Trophoblast cell (in vitro differentiated cells and primary cell): ENCODE measurements around the gene FKBP5.

Experiments
- DNase-seq, 2 donors: peaks; one replicate each; pipeline ENCODE4 v3.0.0-alpha.2; 2016
- H2AFZ ChIP-seq: 2 replicates; pipeline ENCODE4 v1.6.1; 2013; ENCODE audit warnings: low read length, moderate library complexity, mild to moderate bottlenecking; ENCODE audit not compliant: insufficient read depth, poor library complexity
- H2AK5ac ChIP-seq: 2 replicates; pipeline ENCODE4 v1.6.1; 2013; ENCODE audit warnings: mild to moderate bottlenecking, low read length
- H2BK120ac ChIP-seq: 2 replicates; pipeline ENCODE4 v1.6.1; 2013; ENCODE audit warnings: low read length, mild to moderate bottlenecking, moderate library complexity; ENCODE audit not compliant: insufficient read depth, poor library complexity
- H2BK12ac ChIP-seq: 2 replicates; pipeline ENCODE4 v1.6.1; 2013; ENCODE audit warnings: mild to moderate bottlenecking, low read length, moderate library complexity
- H2BK5ac ChIP-seq: 2 replicates; pipeline ENCODE4 v1.6.1; 2013; ENCODE audit warnings: low read length, low read depth, moderate library complexity, mild to moderate bottlenecking; ENCODE audit not compliant: poor library complexity
- H3K14ac ChIP-seq: 2 replicates; pipeline ENCODE4 v1.6.1; 2013; ENCODE audit warnings: mild to moderate bottlenecking, low read length
- H3K18ac ChIP-seq: 2 replicates; pipeline ENCODE4 v1.6.1; 2013; ENCODE audit warnings: mild to moderate bottlenecking, low read length
- H3K23ac ChIP-seq: 2 replicates; pipeline ENCODE4 v1.6.1; 2013; ENCODE audit warnings: low read length
- H3K27ac ChIP-seq: 2 replicates; pipeline ENCODE4 v1.5.1; 2013; ENCODE audit warnings: low read depth, mild to moderate bottlenecking, inconsistent platforms, low read length, moderate library complexity
- H3K27me3 ChIP-seq: 2 replicates; pipeline ENCODE4 v1.6.1; 2013; ENCODE audit warnings: inconsistent platforms, mild to moderate bottlenecking, low read length, moderate library complexity; ENCODE audit not compliant: insufficient read depth
- H3K36me3 ChIP-seq, 2 experiments: 1 replicate in 1 of 2; 2 replicates in 1 of 2; pipeline ENCODE4 v1.6.1; 2013; ENCODE audit warnings: low read length in 2 of 2, mild to moderate bottlenecking in 2 of 2, moderate library complexity in 1 of 2; ENCODE audit not compliant: insufficient read depth in 2 of 2, control insufficient read depth in 1 of 2
- H3K4ac ChIP-seq: 2 replicates; pipeline ENCODE4 v1.6.1; 2013; ENCODE audit warnings: low read depth, mild to moderate bottlenecking, low read length, moderate library complexity
- H3K4me1 ChIP-seq, 2 experiments: 1 replicate in 1 of 2; 2 replicates in 1 of 2; pipeline ENCODE4 v1.6.1; 2013; ENCODE audit warnings: low read length in 2 of 2, mild to moderate bottlenecking in 2 of 2, moderate library complexity in 1 of 2; ENCODE audit not compliant: insufficient read depth in 2 of 2, control insufficient read depth in 1 of 2
- H3K4me2 ChIP-seq: 2 replicates; pipeline ENCODE4 v1.6.1; 2013; ENCODE audit warnings: inconsistent platforms, mild to moderate bottlenecking, low read length, moderate library complexity
- H3K4me3 ChIP-seq: 2 replicates; pipeline ENCODE4 v1.5.1; 2013; ENCODE audit warnings: mild to moderate bottlenecking, low read depth, low read length, inconsistent platforms
- H3K79me1 ChIP-seq: one replicate; pipeline ENCODE4 v1.6.1; 2013; ENCODE audit warnings: low read length
- H3K79me2 ChIP-seq: 2 replicates; pipeline ENCODE4 v1.6.1; 2013; ENCODE audit warnings: low read length, mild to moderate bottlenecking; ENCODE audit not compliant: control insufficient read depth, insufficient read depth, poor library complexity
- H3K9ac ChIP-seq: 2 replicates; pipeline ENCODE4 v1.6.1; 2013; ENCODE audit warnings: mild to moderate bottlenecking, low read length
- H3K9me3 ChIP-seq: 2 replicates; pipeline ENCODE4 v1.6.1; 2013; ENCODE audit warnings: low read depth, mild to moderate bottlenecking, control low read depth, inconsistent platforms, low read length; ENCODE audit not compliant: insufficient read depth
- H4K12ac ChIP-seq: 2 replicates; pipeline ENCODE4 v1.6.1; 2013; ENCODE audit warnings: low read depth, mild to moderate bottlenecking, low read length, moderate library complexity
- H4K8ac ChIP-seq: 2 replicates; pipeline ENCODE4 v1.6.1; 2013; ENCODE audit warnings: low read depth, mild to moderate bottlenecking, low read length, moderate library complexity
- H4K91ac ChIP-seq: one replicate; pipeline ENCODE4 v1.6.1; 2013; ENCODE audit warnings: low read depth, mild to moderate bottlenecking, low read length, moderate library complexity
- WGBS: extraction: QIAGEN DNeasy Blood & Tissue Kit; methylation state at CpG from one replicate; pipeline ENCODE4 v1.1.7; 2013; ENCODE audit warnings: missing lambda C conversion rate; ENCODE audit not compliant: insufficient read length, insufficient coverage; ENCODE audit errors: extremely low coverage; 5-methylcytosine and 5-hydroxymethylcytosine counted together

Gene FKBP5

DNA sequence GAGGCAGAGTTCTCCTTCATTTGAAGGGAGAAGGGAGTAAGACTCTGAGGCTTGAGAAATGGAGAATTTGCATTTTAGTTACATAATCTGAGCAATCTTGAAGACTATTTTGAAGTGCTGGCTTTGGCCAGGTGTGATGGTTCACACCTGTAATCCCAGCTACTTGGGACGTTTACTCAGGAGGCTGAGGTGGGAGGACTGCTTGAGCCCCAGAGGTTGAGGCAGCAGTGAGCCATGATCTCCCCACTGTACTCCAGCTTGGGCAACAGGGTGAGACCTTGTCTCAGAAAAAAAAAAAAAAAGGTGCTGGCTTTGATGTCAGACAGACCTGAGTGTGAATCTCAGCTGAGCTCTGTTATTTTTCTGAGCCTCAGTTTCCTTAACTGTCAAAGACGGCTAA, 35.8 kb upstream of the FKBP5 start:
- Histone ChIP-seq H3K79me2 (peaks cover 2% of the 10 kb centered on the region), H3K9ac (no peak overlapping the region), H2AK5ac (no peak overlapping the region), H3K4me2 (no peak overlapping the region), H4K8ac (no peak overlapping the region), H3K23ac (no peak overlapping the region), H3K9me3 (no peaks in the 10 kb centered on the region), H2BK5ac (no peak overlapping the region), H2AFZ (no peak overlapping the region), H4K12ac (no peak overlapping the region), H3K27ac (no peak overlapping the region), H3K14ac (no peak overlapping the region), H4K91ac (no peak overlapping the region), H3K4me3 (no peak overlapping the region), H2BK120ac (no peak overlapping the region), H3K4ac (no peak overlapping the region), H3K79me1 (peaks cover 12% of the 10 kb centered on the region), H2BK12ac (no peak overlapping the region), H3K36me3 (no peaks in the 10 kb centered on the region), H3K4me1 (peaks cover 19 to 25% of the 10 kb centered on the region in 2 experiments), H3K18ac (no peak overlapping the region), H3K27me3 (no peaks in the 10 kb centered on the region)
- WGBS = no CpG with 5 or more reads among the region's 2 CpGs
- DNase-seq = no peak

DNA sequence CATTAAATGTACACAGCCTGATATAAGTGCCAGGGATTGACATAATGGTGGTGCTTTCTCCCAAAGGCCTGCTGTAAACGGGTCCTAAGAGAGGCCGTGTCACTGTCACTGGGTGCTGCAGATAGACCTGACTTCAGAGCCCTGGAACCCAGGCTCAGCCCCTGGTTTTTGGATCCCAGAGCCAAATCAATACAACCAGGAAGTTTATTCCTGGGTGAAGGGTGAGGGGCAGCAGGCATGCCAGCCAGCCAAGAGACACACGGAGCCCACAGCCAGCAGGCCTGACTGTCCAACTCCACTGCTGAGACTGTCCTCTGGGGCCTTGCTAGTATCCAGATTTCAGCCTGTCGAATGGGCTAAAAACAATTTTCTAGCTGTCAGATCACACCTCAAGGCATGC, 35.3 kb upstream of the FKBP5 start:
- H4K91ac ChIP-seq = no peak overlapping the region
- H3K27ac ChIP-seq = no peak overlapping the region
- no peak overlapping the region for H2AFZ ChIP-seq
- no peak overlapping the region for H4K8ac ChIP-seq
- peaks cover 19 to 26% of the 10 kb centered on the region in 2 experiments for H3K4me1 ChIP-seq
- no peak overlapping the region for H3K4me2 ChIP-seq
- H2AK5ac ChIP-seq = no peak overlapping the region
- H3K23ac ChIP-seq = no peak overlapping the region
- H3K36me3 ChIP-seq = no peaks in the 10 kb centered on the region
- H3K79me1 ChIP-seq = peaks cover 12% of the 10 kb centered on the region
- no CpG with 5 or more reads among the region's 4 CpGs for whole genome bisulfite sequencing
- H3K9ac ChIP-seq = no peak overlapping the region
- no peak overlapping the region for H4K12ac ChIP-seq
- no peak overlapping the region for H2BK12ac ChIP-seq
- no peak overlapping the region for H2BK5ac ChIP-seq
- no peak overlapping the region for H3K14ac ChIP-seq
- no peak overlapping the region for H3K18ac ChIP-seq
- H3K9me3 ChIP-seq = no peaks in the 10 kb centered on the region
- no peaks in the 10 kb centered on the region for H3K27me3 ChIP-seq
- no peak for DNase-seq
- peaks cover 2% of the 10 kb centered on the region for H3K79me2 ChIP-seq
- no peak overlapping the region for H2BK120ac ChIP-seq
- H3K4ac ChIP-seq = no peak overlapping the region
- no peak overlapping the region for H3K4me3 ChIP-seq

DNA sequence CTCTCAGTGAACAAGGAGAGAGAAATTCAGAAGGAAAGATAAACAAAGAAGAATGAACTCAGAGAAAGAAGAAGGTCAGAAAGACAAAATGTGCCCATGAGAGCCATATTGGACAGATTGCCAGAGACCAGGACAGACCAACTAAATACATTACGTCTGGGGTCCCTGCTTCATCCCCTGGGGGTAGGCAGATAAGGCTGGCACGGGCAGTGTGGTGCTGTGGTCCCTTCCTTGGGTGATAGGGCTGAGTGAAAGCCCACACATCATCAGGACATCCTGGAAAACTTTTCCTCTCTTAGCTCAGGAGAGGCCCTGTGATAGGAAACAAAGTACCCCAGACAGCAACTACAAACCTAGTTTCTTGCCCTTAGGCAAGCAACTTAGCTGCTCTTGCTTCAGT, 34.9 kb upstream of the FKBP5 start:
- Histone ChIP-seq H2BK5ac (no peak overlapping the region), H4K8ac (no peak overlapping the region), H3K4ac (no peak overlapping the region), H3K4me3 (no peak overlapping the region), H3K14ac (no peak overlapping the region), H4K91ac (no peak overlapping the region), H2AK5ac (no peak overlapping the region), H2BK12ac (no peak overlapping the region), H3K79me1 (peaks cover 12% of the 10 kb centered on the region), H3K23ac (no peak overlapping the region), H3K9me3 (no peaks in the 10 kb centered on the region), H3K36me3 (no peaks in the 10 kb centered on the region), H3K18ac (no peak overlapping the region), H3K27me3 (no peaks in the 10 kb centered on the region), H3K79me2 (peaks cover 2% of the 10 kb centered on the region), H3K27ac (no peak overlapping the region), H3K4me2 (no peak overlapping the region), H4K12ac (no peak overlapping the region), H3K4me1 (peaks cover 19 to 26% of the 10 kb centered on the region in 2 experiments), H3K9ac (no peak overlapping the region), H2AFZ (no peak overlapping the region), H2BK120ac (no peak overlapping the region)
- WGBS = no CpG with 5 or more reads among the region's 2 CpGs
- no peak for DNase-seq

DNA sequence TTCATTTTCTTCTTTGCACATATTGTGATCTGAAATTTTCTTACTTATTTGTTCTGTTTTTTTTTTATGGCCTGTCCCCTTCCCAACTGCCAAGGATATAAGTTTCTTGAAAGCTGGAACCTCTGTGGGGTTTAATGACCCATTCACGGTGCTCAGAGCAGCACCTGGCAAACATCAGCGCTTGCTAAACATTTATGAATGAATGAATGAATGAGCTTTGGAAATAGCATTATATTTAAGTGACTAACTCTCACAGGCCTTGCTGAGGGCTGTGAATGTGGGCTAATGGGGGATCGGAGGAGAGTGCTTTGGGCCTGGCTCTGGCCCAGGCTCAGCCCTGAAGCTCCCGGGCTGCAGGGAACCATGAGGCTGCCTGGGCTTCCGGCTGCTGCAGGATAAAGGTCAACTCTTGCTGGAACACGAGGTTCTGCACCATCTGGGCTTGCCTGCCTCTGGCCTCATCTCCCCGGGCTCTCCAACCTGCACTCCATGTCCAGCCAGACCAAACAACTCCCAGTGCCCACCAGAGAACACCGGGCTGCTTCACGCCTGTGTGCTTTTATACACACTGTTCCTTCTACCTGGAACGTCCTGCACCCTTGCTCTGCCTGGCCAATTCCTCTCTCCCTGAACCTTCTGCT, 33.5 kb upstream of the FKBP5 start:
- Histone ChIP-seq H4K8ac (no peak overlapping the region), H3K9me3 (no peaks in the 10 kb centered on the region), H3K9ac (no peak overlapping the region), H4K12ac (no peak overlapping the region), H3K36me3 (no peaks in the 10 kb centered on the region), H3K23ac (no peak overlapping the region), H3K4ac (no peak overlapping the region), H2BK120ac (no peak overlapping the region), H3K79me2 (no peaks in the 10 kb centered on the region), H3K4me3 (no peak overlapping the region), H3K27me3 (no peaks in the 10 kb centered on the region), H3K4me1 (peaks cover 9 to 16% of the 10 kb centered on the region in 2 experiments), H2BK5ac (no peak overlapping the region), H3K4me2 (no peak overlapping the region), H3K27ac (no peak overlapping the region), H2BK12ac (no peak overlapping the region), H3K18ac (no peak overlapping the region), H4K91ac (no peak overlapping the region), H2AK5ac (no peak overlapping the region), H3K14ac (no peak overlapping the region), H3K79me1 (peaks cover 4% of the 10 kb centered on the region), H2AFZ (no peak overlapping the region)
- no CpG with 5 or more reads among the region's 10 CpGs for WGBS
- no peak for DNase-seq
